Upper lobe of right lung (tissue), 1 donor: ENCODE results near the gene LMBR1L. TPM values are rescaled to one million over a fixed set of nuclear protein-coding genes. Genes with fewer than 3 reads are reported as not detected.

Source experiments
- ATAC-seq: fragments of 200-7000 bp; cut with Tn5 transposase; one replicate; pipeline ENCODE4 v1.9.1; 2020; ENCODE audit warnings: mild to moderate bottlenecking, moderate library complexity
- DNase-seq: peaks from one replicate; pipeline ENCODE4 v3.0.0-alpha.2; 2020
- H3K27ac ChIP-seq: fragments of 200-600 bp; one replicate; pipeline ENCODE4 v1.8.0; 2022
- H3K27me3 ChIP-seq: fragments of 200-600 bp; one replicate; pipeline ENCODE4 v1.8.0; 2022; ENCODE audit warnings: mild to moderate bottlenecking
- H3K36me3 ChIP-seq: fragments of 200-600 bp; one replicate; pipeline ENCODE4 v1.8.0; 2022
- H3K4me1 ChIP-seq: fragments of 200-600 bp; one replicate; pipeline ENCODE4 v1.8.0; 2022
- H3K4me3 ChIP-seq: fragments of 200-600 bp; one replicate; pipeline ENCODE4 v1.8.0; 2022; ENCODE audit warnings: mild to moderate bottlenecking
- H3K9me3 ChIP-seq: fragments of 200-600 bp; one replicate; pipeline ENCODE4 v1.8.0; 2022
- intact Hi-C: fragments of 100-400 bp; cut with DNase I; formaldehyde crosslinking; loops from one replicate; pipeline ENCODE4 v1.11.0; 2022
- total RNA-seq: library from RNA; stranded (reverse); fragmentation: NEBNext Ultra II Directional; extraction: Animal tissue kit (Norgen Biotek cat#: 25700); gene quantifications from one replicate; pipeline ENCODE4 v1.2.1, GENCODE V29; 2021
- TF ChIP-seq, protein P1 (sequence below): fragments of 200-600 bp; IDR thresholded peaks from one replicate; pipeline ENCODE4 v1.8.0; 2022; ENCODE audit warnings: antibody characterized with exemption
- donor health status: DM: no; HTN: yes; CAD: no; lungs with severe emphysema.

LMBR1L gene
- total RNA-seq, 1 donor from 2014 or later, result 54.3 TPM

DNA sequence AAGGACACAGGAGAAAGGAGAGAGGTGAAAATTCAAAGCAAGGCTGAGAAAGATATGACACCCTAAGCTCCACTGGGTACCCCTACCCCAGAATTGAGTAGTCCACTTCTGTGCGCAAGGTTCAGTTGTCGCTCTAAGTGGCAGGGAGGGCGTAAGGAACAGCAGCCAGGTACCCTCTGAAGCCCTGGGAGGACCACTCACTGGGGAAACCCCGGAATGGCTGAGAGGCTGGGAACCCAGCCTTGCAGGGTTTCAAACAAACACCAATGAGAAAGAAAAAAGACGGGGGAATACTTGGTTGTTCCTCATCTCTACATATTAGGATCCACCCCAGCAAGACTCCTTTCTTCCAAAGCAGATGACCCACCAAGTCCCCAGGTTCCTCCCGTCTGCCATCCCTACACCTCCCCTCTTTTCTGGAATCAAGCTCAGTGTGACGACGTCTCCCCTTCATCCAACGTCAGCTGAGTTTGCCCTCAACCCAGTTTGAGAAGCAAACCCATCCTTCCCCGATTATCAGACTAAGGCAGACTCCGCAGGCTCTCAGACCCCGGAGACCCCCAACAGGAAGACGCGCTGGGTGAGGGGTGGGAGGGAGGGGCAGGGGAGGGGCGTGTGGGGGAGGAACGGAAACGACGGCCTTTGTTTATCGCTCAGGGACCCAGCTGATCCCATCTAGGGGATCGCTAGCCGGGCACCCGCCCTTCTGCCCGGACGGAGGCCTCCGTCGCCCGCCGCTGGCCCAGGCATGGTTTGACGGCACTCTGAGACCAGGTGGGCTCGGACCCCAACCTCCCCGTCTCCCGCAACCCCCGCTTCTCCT lies 795 bp downstream of the LMBR1L start:
- no peaks in the 10 kb centered on the region for H3K9me3 ChIP-seq
- peak overlapping the region; percentile 93 for H3K27ac ChIP-seq
- peak; percentile 5 for ATAC-seq
- peaks cover 37% of the 10 kb centered on the region for H3K4me1 ChIP-seq
- H3K27me3 ChIP-seq, result no peaks in the 10 kb centered on the region
- TF ChIP-seq, protein P1, sequence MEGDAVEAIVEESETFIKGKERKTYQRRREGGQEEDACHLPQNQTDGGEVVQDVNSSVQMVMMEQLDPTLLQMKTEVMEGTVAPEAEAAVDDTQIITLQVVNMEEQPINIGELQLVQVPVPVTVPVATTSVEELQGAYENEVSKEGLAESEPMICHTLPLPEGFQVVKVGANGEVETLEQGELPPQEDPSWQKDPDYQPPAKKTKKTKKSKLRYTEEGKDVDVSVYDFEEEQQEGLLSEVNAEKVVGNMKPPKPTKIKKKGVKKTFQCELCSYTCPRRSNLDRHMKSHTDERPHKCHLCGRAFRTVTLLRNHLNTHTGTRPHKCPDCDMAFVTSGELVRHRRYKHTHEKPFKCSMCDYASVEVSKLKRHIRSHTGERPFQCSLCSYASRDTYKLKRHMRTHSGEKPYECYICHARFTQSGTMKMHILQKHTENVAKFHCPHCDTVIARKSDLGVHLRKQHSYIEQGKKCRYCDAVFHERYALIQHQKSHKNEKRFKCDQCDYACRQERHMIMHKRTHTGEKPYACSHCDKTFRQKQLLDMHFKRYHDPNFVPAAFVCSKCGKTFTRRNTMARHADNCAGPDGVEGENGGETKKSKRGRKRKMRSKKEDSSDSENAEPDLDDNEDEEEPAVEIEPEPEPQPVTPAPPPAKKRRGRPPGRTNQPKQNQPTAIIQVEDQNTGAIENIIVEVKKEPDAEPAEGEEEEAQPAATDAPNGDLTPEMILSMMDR, result no peak
- H3K4me3 ChIP-seq, result peak overlapping the region; percentile 72
- H3K36me3 ChIP-seq, result peaks cover 10% of the 10 kb centered on the region
- DNase-seq, result no peak
- intact Hi-C loops, result no loop called here

DNA sequence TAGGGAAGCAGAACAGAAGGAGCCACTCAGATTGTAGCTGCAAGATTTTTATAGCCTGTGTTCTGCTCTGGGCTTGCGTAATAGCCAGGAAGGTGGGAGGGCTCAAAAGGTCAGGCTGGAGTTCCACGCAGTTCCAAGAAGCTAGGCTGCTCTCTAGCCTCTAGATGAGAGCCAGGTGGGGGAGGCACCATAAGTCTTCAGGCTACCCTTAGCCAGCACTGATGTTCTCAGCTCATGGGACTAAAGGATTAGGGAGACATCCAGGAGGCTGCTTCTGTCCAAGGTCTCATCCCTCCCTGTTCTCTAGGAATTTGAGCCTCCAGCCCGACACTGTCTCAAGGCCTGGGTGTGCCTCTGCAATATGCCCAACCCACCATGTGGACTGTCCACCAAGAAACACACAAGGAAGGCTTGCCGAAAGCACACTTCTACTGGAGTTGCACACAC lies 1.7 kb downstream of the LMBR1L start:
- peak; percentile 73 for DNase-seq
- Histone ChIP-seq H3K9me3 (no peaks in the 10 kb centered on the region), H3K27ac (peak overlapping the region; percentile 93), H3K27me3 (no peaks in the 10 kb centered on the region), H3K4me3 (peak overlapping the region; percentile 72), H3K4me1 (peaks cover 44% of the 10 kb centered on the region), H3K36me3 (peaks cover 19% of the 10 kb centered on the region)
- TF ChIP-seq, protein P1, result no peak
- peak; percentile 55 for ATAC-seq
- intact Hi-C loops, result no loop called here

DNA sequence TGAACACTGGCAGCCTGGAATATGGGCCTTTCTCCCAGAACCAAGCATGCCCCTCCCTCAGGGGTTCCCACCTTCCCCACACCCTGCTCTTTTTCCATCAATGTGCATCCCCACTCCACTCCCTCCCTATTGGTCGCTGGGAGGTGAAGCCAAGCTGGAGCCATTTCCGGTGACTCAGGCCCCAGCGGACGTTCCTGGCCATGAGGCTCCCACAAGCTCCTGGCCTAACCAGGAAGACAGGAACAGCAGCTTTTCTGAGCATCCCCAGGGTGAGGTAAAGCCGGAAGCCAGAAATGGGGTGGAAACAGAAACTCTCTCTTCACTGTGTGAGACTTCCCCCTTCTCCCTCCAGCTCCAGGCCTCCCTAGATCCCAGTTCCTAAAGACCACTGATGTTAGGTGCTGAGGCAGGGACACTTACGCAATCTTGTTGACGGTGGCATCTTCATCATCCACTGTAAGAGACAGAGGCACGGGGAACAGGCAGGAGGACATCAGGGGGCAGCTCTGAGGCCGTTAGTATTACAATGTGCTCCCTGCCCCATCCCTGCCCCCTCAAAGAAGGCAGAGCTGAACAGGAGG lies 5.1 kb downstream of the LMBR1L start:
- intact Hi-C loops, result no loop called here
- DNase-seq, result no peak
- H3K4me3 ChIP-seq, result no peak overlapping the region
- H3K4me1 ChIP-seq, result peaks cover 44% of the 10 kb centered on the region
- no peak for ATAC-seq
- H3K27me3 ChIP-seq, result no peaks in the 10 kb centered on the region
- H3K36me3 ChIP-seq, result peaks cover 53% of the 10 kb centered on the region
- H3K27ac ChIP-seq, result no peak overlapping the region
- TF ChIP-seq, protein P1, result no peak
- H3K9me3 ChIP-seq, result no peaks in the 10 kb centered on the region

DNA sequence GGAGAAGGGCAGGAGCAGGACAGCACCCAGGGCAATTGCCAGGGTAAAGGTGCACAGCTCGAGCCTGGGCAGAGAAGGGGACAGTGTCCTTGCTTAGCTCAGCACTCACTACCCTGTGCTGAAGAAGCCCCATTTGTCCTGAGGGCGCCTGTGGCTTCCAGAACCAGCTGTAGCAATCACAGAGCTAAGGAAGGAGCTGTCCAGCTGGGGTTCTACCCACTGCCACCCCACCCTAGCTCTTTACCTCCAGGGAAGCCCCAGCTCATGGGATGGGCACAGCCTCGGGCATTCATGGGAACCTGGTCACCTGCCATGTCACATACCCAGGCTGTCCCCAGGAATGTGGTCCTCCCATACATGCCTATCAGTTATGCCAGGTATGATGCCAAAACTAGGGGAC lies 5.8 kb downstream of the LMBR1L start:
- ATAC-seq, result no peak
- no peaks in the 10 kb centered on the region for H3K27me3 ChIP-seq
- no peak overlapping the region for H3K27ac ChIP-seq
- TF ChIP-seq, protein P1, result no peak
- peaks cover 44% of the 10 kb centered on the region for H3K4me1 ChIP-seq
- intact Hi-C loops, result no loop called here
- peaks cover 61% of the 10 kb centered on the region for H3K36me3 ChIP-seq
- no peak overlapping the region for H3K4me3 ChIP-seq
- no peak for DNase-seq
- no peaks in the 10 kb centered on the region for H3K9me3 ChIP-seq

DNA sequence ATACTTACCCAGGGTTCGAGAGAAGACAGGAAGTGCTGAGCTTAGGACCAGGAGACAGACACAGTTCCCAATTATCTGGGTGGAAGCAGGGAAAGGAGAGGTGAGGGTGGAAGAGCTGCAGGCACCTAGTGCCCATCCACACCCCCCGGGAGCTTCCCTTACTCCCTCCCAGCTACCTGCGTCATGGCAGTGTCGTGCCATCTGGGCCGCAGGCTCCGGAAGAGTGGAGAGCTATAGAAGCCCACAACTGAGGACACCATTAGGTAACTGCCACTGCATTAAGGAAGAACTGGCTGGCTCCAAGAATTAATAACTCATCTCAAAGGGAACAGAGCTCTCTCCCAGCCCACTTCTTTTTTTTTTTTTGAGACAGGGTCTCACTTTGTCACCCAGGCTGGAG lies 10.3 kb downstream of the LMBR1L start:
- H3K9me3 ChIP-seq, result no peaks in the 10 kb centered on the region
- no peaks in the 10 kb centered on the region for H3K27me3 ChIP-seq
- intact Hi-C loops, result no loop called here
- no peak overlapping the region for H3K4me3 ChIP-seq
- peaks cover 12% of the 10 kb centered on the region for H3K4me1 ChIP-seq
- no peak for DNase-seq
- no peak overlapping the region for H3K27ac ChIP-seq
- ATAC-seq, result no peak
- peaks cover 87% of the 10 kb centered on the region for H3K36me3 ChIP-seq
- TF ChIP-seq, protein P1, result no peak
